Measurements from ENCODE around the gene NHSL2. TPM values are rescaled to one million over a fixed set of nuclear protein-coding genes. Genes with fewer than 3 reads are reported as not detected.
A peak's percentile ranks its signal among the peaks of the same experiment; 100 is the strongest.

Gene NHSL2
- total RNA-seq, 2 experiments from 2014 or later, result 0.58 to 0.88 TPM

DNA sequence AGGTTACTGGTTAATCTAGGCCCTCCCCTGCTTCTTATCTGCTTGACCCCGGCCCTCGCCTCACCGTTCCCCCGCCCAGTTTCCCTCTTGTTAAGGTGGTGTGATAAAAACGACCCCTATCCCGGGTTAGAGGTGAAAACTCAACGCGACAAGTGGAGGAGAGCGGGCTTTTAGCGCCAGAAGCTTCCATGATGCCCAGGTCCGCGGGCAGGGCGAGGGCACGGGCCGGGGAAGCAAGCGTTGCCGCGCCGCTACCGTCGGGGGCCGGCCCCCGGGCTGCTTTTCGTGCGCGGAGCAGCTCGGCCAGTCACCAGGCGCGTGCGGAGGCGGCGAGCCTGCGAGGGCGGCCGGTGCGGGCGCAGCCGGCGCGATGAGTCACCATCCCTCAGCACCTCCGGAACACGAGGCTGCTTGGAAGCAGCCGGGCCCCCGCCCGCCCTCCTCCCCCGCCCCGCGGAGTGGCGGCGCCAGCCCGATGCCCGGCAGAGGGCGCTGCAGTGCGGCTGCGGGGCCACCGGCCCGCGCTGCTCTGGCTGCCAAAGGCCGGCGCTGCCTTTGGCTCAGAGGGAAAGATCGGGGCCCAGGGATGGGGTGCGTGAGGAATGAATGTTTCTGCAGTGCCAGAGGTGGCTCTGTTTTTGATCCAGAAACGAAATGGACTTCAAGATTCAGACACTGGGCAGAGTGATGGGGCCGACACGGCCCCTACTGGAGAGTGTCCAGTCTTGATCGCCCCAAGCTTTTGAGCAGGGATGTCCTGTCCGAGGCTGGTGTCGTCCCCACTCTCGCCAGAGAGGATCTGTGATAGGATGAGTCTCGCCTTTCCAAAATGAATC, 107.8 kb downstream of the NHSL2 start:
- no peak overlapping the region for H3K4me3 Mint-ChIP-seq
- H3K9me3 Mint-ChIP-seq, result no peaks in the 10 kb centered on the region
- peaks cover 27% of the 10 kb centered on the region for H3K4me1 Mint-ChIP-seq (ENCODE audit: low read depth)
- no peak overlapping the region for H3K27ac Mint-ChIP-seq
- H3K27me3 Mint-ChIP-seq, result peaks cover 18% of the 10 kb centered on the region
- H3K36me3 Mint-ChIP-seq (ENCODE audit: low read depth), result no peaks in the 10 kb centered on the region
- CTCF ChIA-PET, result interaction anchor here (0.7 to 5.9 kb wide), 11 partner anchors 12 to 159 kb away, joined by 3 to 40 read pairs (median 4); partner anchors contain the start of gene RTL5
- DNase-seq (peak; percentile 85), ATAC-seq (peak; percentile 92)
- intact Hi-C loops (cut with micrococcal nuclease), result no loop called here
- TF ChIP-seq, protein P1, sequence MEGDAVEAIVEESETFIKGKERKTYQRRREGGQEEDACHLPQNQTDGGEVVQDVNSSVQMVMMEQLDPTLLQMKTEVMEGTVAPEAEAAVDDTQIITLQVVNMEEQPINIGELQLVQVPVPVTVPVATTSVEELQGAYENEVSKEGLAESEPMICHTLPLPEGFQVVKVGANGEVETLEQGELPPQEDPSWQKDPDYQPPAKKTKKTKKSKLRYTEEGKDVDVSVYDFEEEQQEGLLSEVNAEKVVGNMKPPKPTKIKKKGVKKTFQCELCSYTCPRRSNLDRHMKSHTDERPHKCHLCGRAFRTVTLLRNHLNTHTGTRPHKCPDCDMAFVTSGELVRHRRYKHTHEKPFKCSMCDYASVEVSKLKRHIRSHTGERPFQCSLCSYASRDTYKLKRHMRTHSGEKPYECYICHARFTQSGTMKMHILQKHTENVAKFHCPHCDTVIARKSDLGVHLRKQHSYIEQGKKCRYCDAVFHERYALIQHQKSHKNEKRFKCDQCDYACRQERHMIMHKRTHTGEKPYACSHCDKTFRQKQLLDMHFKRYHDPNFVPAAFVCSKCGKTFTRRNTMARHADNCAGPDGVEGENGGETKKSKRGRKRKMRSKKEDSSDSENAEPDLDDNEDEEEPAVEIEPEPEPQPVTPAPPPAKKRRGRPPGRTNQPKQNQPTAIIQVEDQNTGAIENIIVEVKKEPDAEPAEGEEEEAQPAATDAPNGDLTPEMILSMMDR (IDR thresholded peaks at IDR 0.05), result peak; percentile 68
- POLR2A ChIA-PET, result interaction anchor here (0.7 kb wide), 1 partner anchor 108 kb away, joined by 3 read pairs; no protein-coding TSS in a partner anchor

GRCh38 chrX:72019487-72019886, 108.8 kb downstream of the NHSL2 start:
- CTCF ChIA-PET, result interaction anchor here (0.7 to 5.9 kb wide), 8 partner anchors 11 to 122 kb away, joined by 3 to 40 read pairs (median 4); partner anchors contain the start of gene RTL5
- H3K27ac Mint-ChIP-seq, result no peak overlapping the region
- DNase-seq, result no peak
- no peaks in the 10 kb centered on the region for H3K36me3 Mint-ChIP-seq (ENCODE audit: low read depth)
- ATAC-seq, result no peak
- H3K9me3 Mint-ChIP-seq, result no peaks in the 10 kb centered on the region
- intact Hi-C loops (cut with micrococcal nuclease), result no loop called here
- H3K4me1 Mint-ChIP-seq (ENCODE audit: low read depth), result peaks cover 27% of the 10 kb centered on the region
- H3K4me3 Mint-ChIP-seq, result no peak overlapping the region
- TF ChIP-seq, protein P1 (IDR thresholded peaks at IDR 0.05), result no peak
- H3K27me3 Mint-ChIP-seq, result peaks cover 19% of the 10 kb centered on the region
- POLR2A ChIA-PET, result no interaction called here

DNA sequence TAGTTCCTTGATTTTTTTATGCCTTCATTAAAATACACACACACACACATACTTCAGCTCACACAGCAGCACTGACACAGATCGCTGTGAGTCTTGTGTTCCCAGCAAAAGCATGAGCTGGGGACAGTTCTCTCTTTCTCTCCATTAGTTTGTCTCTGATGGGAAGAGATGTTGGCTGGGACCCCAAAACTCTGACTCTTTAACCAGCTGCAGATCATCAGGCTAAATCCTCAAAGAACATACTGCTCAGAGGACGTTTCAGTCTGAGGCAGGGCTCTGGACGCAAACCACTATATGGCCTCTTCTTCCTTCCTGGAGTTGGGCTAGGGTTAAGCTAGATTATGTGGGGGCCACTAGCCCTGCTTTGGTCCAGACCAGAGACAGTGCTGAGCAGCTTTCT, 109.6 kb downstream of the NHSL2 start:
- ChIA-PET CTCF (interaction anchor here (1.5 to 5.9 kb wide), 5 partner anchors 10 to 110 kb away, joined by 4 to 40 read pairs (median 15); no protein-coding TSS in a partner anchor), POLR2A (interaction anchor here (1.6 kb wide), 1 partner anchor 124 kb away, joined by 4 read pairs; no protein-coding TSS in a partner anchor)
- H3K27ac Mint-ChIP-seq, result no peak overlapping the region
- ATAC-seq (no peak), DNase-seq (no peak)
- H3K4me3 Mint-ChIP-seq, result no peak overlapping the region
- H3K36me3 Mint-ChIP-seq (ENCODE audit: low read depth), result no peaks in the 10 kb centered on the region
- peaks cover 27% of the 10 kb centered on the region for H3K4me1 Mint-ChIP-seq (ENCODE audit: low read depth)
- TF ChIP-seq, protein P1 (IDR thresholded peaks at IDR 0.05), result no peak
- no peaks in the 10 kb centered on the region for H3K9me3 Mint-ChIP-seq
- H3K27me3 Mint-ChIP-seq, result peaks cover 19% of the 10 kb centered on the region
- intact Hi-C loops (cut with micrococcal nuclease), result loop anchor here (5.0 kb wide), 1 partner anchor 107 kb away; no protein-coding TSS in a partner anchor

DNA sequence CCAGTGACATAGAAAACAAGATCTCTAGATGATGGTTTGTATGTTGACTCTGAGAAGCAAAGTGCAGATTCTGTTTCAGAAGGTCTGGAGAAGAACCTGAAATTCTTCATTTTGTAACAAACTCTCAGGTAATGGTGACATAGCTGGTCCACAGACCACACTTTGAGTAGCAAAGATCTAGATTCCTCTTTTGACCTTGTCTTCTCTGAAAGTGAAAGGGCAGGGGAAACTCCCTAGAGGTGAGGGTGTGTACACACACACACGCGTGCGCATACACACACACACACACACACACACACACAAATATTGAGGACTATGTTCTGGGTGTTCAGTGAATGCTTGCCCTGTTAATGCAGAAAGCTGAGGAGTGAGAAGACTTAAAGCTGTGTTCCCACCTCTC, 110.1 kb downstream of the NHSL2 start:
- ChIA-PET CTCF (interaction anchor here (1.1 to 5.9 kb wide), 7 partner anchors 8 to 109 kb away, joined by 3 to 40 read pairs (median 12); no protein-coding TSS in a partner anchor), POLR2A (interaction anchor here (0.7 to 1.6 kb wide), 3 partner anchors 24 to 123 kb away, joined by 3 to 4 read pairs (median 4); no protein-coding TSS in a partner anchor)
- TF ChIP-seq, protein P1 (IDR thresholded peaks at IDR 0.05), result no peak
- peak; percentile 40 for ATAC-seq
- H3K36me3 Mint-ChIP-seq (ENCODE audit: low read depth), result no peaks in the 10 kb centered on the region
- H3K27me3 Mint-ChIP-seq, result peaks cover 19% of the 10 kb centered on the region
- H3K4me1 Mint-ChIP-seq (ENCODE audit: low read depth), result peaks cover 27% of the 10 kb centered on the region
- intact Hi-C loops (cut with micrococcal nuclease), result loop anchor here (5.0 kb wide), 1 partner anchor 107 kb away; no protein-coding TSS in a partner anchor
- no peaks in the 10 kb centered on the region for H3K9me3 Mint-ChIP-seq
- H3K4me3 Mint-ChIP-seq, result no peak overlapping the region
- DNase-seq, result no peak
- H3K27ac Mint-ChIP-seq, result no peak overlapping the region
